GM19240 (cell line): ENCODE data around the gene MTX3.

Source experiments
- DNase-seq: peaks from one replicate; pipeline ENCODE4 v3.0.0; 2011; ENCODE audit warnings: low spot score; ENCODE audit not compliant: insufficient read length

MTX3 gene, protein sequence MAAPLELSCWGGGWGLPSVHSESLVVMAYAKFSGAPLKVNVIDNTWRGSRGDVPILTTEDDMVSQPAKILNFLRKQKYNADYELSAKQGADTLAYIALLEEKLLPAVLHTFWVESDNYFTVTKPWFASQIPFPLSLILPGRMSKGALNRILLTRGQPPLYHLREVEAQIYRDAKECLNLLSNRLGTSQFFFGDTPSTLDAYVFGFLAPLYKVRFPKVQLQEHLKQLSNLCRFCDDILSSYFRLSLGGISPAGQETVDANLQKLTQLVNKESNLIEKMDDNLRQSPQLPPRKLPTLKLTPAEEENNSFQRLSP

DNA sequence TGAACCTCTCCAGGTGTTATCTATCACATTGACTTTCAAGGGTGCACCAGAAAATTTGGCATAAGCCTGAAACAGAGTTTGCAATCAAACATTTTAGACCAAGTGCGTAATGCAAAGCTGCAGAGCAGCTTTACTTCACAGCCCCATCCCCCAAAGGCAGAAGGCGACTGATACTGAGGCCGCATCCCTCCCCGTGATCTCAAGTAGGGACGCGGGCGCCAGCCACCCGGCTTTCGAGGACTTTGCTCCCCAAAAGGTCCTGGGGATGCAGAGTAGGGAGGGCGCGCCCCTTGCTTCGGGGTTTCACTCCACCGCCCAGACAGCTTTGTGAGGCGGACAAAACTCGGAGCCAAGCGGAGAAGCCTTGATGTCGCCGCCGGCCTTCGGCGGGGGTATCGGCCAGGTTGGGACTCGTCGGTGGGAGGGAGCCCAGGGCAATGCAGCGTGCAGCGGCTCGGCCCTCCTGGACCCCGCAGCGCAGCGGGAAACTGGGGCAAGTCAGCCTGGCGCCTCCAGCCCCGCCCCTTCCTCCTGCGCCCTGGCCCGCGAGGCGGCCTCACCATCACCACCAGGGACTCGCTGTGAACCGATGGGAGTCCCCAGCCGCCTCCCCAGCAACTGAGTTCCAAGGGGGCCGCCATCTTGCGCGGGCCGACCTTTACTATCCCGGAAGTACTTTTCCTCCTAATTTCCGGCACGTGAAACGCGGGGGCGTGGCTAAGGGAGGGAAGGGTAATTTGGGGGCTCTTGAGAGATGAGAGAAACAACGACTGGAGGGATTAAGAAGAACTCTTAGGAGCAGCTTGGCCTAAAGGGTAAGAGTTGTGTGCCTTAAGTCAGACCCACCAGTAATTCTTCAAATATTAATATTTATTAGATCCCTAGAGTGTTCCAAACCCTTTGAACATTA lies at the start of gene MTX3:
MTX3 (minus strand) TSS at position 665 of the 910 bp plus-strand sequence; CDS start at position 641, 24 bp downstream.
- peak; percentile 61 for DNase-seq

GRCh38 chr5:80039650-80040049 lies 48.6 kb upstream of the MTX3 start:
- DNase-seq: no peak

DNA sequence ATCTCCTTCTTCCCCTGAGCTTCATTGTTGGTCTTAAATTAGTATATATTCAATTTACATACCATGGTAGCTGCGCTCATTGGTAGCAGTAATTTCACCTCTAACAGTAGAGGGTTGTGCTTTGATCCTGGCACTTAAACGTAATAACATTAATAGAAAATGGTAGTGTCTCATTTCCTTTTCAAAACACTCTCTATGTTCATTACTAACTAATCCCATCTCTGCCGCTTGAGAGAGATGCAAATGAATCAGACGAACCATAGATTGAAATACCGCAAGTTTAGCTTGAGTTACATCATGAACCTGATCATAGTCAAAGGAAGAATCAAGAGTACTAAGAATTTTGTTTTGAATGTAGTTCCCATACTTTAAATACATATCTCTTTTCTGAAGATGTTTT lies 46.3 kb upstream of the MTX3 start:
- DNase-seq: no peak

GRCh38 chr5:80036615-80037014 lies 45.6 kb upstream of the MTX3 start:
- no peak for DNase-seq

GRCh38 chr5:80035839-80036238 lies 44.8 kb upstream of the MTX3 start:
- DNase-seq: no peak

- no peak for DNase-seq
Observed at GRCh38 chr5:80034962-80035821, 44.1 kb upstream of the MTX3 start, which contains the start of gene THBS4. Gene THBS4, plus strand, starts transcription at chr5:80035348. Its CDS starts 190 bp downstream, at chr5:80035538.

DNA sequence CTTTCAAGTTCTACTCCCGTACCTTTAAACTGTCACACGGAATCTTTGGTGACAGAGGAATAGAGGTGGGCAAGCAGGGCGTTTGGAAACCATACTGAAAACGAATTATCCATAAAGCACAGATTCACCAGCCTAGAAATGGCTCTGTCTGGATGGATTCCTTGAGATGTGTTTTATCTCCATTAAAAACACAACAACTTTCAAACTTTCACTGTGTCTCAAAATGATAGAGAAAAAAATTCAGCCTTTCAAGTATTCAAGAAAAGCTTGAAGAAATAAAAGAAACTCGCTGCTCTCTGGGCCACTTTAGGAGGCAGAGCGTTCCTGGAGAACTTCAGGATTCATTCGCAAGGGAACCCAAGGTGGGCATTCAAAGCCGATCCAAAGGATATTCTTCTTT lies 43.5 kb upstream of the MTX3 start:
- DNase-seq: no peak

GRCh38 chr5:80033513-80033912 lies 42.5 kb upstream of the MTX3 start:
- DNase-seq: no peak

DNA sequence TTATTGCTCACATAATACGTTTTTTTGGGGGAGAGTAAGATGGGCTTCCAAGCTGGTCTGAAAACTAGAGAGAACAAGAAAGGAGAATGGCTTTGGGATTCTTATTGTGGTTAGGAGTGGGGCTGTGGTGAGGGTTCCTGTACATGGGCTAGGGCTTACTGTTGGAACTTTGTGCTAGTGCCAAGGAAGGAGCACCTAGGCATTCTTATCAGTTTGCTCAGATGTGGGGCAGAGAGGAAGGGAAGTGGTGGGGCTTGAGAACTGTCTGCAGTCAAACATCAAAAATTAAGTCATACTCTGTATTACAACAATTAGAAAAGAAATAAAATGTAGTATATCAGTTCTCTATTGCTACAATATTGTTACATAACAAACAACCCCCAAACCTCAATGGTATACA lies 40.0 kb upstream of the MTX3 start:
- DNase-seq: no peak

DNA sequence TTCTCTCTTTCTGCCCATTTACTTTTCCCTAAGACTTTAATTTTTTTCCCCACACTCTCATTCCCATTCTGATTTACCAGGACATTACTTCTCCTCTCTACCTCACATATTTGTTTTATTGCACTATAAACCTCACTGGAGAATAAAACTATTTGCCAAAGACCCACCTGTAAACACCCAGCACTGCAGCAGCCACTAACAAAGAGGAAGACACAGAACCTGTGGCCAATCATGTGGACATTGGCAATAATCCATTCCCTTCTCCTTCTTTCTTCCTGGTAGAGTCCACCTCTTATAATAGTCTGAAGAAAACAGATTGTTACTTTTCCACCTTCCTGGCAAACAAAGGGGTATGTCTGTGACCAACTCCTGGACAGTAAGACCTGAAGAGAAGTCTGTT lies 35.8 kb upstream of the MTX3 start:
- DNase-seq: no peak

GRCh38 chr5:80025069-80025468 lies 34.0 kb upstream of the MTX3 start:
- DNase-seq: no peak

DNA sequence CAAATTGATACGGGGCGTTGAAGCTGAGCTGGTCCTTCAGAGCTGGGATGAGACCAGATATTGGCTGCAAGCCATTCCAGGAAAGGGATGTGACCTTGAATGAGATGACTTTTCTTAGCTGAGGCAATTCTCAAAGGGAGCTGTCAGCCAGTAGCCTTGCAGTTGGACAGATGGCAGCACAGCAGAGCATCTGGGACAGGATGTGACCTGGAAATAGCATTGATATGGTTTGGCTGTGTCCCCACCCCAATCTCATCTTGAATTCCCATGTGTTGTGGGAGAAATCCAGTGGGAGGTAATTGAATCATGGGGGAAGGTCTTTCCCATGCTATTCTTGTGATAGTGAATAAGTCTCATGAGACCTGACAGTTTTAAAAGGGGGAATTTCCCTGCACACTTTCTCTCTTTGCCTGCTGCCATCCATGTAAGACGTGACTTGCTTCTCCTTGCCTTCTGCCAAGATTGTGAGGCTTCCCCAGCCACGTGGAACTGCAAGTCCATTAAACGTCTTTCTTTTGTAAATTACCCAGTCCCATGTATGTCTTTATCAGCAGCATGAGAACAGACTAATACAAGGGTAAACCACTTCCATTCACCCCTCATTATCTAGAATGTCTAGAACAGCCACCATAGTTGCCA lies 19.8 kb upstream of the MTX3 start:
- no peak for DNase-seq

GRCh38 chr5:80008995-80009765 lies 18.1 kb upstream of the MTX3 start:
- DNase-seq: no peak

- DNase-seq: no peak
Observed at GRCh38 chr5:80002677-80003076, 11.6 kb upstream of the MTX3 start.

- no peak for DNase-seq
Observed at GRCh38 chr5:79999722-80000121, 8.7 kb upstream of the MTX3 start.

DNA sequence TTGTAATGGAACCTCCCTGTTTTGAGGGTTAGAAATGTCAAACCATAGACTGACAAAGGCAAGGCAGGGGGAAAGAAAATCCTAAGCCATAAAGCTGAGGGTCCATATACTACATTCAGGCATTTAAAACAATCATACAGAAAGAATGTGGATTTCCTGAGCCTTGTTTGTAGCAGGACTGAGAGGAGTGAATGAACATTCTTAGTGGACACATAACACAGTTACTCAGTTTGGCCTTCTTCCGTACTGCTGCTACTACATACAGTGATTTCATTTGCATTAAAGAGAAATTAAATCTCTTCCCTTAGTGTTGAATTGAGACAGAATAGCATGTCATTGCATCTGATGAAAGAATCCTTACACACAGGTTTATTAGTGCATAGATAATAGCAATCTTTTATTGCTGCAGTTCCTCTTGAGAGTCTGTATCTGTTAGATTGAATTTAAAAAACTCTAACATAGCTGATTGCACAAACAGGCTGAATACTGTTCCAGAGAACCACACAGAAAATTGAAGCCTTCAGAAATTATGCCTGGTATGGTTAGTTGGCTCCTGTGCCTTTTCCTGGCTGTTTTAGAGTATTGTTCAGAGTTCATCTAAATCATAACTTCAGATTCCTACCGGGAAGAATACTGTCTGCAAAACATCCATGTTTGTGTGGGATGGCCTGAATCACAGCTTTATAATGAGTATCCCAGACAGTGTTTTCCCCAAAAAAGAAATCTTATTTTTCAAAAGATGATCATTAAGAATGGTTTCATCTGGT lies 2.0 kb upstream of the MTX3 start:
- DNase-seq: no peak

- DNase-seq: no peak
Observed at GRCh38 chr5:79990205-79990597, 861 bp downstream of the MTX3 start.

GRCh38 chr5:79986260-79986659 lies 4.8 kb downstream of the MTX3 start:
- DNase-seq: no peak

DNA sequence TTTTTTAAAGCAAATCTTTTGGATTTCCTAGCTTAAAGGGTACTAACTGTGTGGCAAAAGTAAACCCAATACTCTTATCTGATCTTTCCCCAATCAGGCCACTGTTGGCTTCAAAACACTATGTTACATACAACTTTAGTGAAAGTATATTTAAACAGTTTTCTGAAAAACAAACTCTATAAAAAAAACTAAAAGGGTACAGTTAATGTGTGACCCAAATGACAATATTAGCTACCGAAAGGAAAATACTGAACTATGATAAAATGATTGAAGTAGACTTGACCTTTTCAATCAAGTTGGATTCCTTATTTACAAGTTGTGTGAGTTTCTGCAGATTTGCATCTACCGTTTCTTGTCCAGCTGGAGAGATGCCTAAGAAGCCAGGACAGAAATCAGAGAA lies 5.8 kb downstream of the MTX3 start:
- DNase-seq: no peak

- no peak for DNase-seq
Observed at GRCh38 chr5:79984363-79984762, 6.7 kb downstream of the MTX3 start.
